ENCODE results near the gene OASL. TPM values are rescaled to one million over a fixed set of nuclear protein-coding genes. Genes with fewer than 3 reads are reported as not detected.

The OASL gene
- total RNA-seq, 4 donors from 2014 or later = 0.20 to 0.44 TPM; not detected in 2

DNA sequence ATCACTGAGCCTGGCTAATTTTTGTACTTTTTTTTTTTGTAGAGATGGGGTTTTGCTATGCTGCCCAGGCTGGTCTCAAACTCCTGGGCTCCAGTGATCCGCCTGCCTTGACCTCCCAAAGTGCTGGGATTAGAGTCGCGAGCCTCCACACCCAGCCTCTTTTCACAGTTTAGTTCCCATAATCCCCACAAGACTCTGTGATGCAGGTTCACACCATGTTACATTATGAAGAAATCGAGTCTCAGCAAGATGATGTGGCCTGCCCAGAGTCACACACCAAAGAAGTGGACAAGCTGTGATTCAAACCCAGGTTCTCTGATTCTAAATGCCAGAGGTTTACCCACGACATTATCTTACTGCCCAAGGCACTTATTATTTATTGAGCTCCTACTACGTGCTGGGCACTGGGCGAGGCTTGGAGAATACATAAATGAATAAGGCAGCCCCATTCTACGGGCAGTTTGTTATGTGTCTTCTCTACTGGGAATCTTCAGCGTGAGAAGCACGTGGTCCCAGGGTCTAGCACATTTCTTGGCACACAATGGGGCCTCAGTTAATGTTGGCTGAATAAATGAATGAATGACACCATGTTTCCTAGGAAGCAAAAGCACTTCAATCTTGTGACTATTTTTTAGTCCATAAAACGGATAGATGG lies 23.5 kb upstream of the OASL start:
- DNase-seq (ENCODE audit: low spot score in 2 of 2) = no peak
- Histone ChIP-seq H3K9me3 (no peaks in the 10 kb centered on the region), H3K4me3 (no peak overlapping the region), H3K4me1 (peaks cover 0 to 10% (median 0%) of the 10 kb centered on the region in 4 donors), H3K27ac (no peak overlapping the region), H3K36me3 (no peaks in the 10 kb centered on the region), H3K27me3 (no peaks in the 10 kb centered on the region)
- WGBS, 2 donors = 88 to 90% methylated on average over 11 of the region's 11 CpGs
- TF ChIP-seq CTCF (IDR thresholded peaks at IDR 0.05) = no peak

DNA sequence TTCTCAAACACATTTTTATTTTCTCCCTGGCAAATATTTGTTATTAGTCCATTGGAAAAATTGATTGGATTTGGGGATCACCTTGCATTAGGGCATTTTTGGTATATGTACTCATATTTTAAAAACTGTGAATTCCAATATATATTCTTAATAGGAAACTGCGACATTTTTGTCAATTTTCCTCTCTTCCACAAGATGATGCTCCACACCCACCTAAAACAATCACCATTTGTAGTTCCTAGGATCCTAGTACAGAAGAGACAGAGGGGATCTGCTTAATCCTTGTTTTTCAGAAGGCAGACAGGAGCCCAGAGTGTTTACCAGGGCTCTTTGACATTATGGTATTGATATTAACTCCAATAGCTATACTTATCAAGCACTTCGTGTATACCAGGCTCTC lies 22.8 kb upstream of the OASL start:
- 39 to 47% methylated on average over 2 of the region's 2 CpGs for WGBS, 2 donors
- Histone ChIP-seq H3K27ac (no peak overlapping the region), H3K4me3 (no peak overlapping the region), H3K4me1 (peaks cover 0 to 10% (median 0%) of the 10 kb centered on the region in 4 donors), H3K9me3 (no peaks in the 10 kb centered on the region), H3K27me3 (no peaks in the 10 kb centered on the region), H3K36me3 (no peaks in the 10 kb centered on the region)
- DNase-seq (ENCODE audit: low spot score in 2 of 2) = no peak
- TF ChIP-seq EP300 (IDR thresholded peaks at IDR 0.05) (no peak), POLR2A (IDR thresholded peaks at IDR 0.05) (no peak), CTCF (IDR thresholded peaks at IDR 0.05) (peak in 3 of 5 experiments; percentile 14 to 19 (median 15))

DNA sequence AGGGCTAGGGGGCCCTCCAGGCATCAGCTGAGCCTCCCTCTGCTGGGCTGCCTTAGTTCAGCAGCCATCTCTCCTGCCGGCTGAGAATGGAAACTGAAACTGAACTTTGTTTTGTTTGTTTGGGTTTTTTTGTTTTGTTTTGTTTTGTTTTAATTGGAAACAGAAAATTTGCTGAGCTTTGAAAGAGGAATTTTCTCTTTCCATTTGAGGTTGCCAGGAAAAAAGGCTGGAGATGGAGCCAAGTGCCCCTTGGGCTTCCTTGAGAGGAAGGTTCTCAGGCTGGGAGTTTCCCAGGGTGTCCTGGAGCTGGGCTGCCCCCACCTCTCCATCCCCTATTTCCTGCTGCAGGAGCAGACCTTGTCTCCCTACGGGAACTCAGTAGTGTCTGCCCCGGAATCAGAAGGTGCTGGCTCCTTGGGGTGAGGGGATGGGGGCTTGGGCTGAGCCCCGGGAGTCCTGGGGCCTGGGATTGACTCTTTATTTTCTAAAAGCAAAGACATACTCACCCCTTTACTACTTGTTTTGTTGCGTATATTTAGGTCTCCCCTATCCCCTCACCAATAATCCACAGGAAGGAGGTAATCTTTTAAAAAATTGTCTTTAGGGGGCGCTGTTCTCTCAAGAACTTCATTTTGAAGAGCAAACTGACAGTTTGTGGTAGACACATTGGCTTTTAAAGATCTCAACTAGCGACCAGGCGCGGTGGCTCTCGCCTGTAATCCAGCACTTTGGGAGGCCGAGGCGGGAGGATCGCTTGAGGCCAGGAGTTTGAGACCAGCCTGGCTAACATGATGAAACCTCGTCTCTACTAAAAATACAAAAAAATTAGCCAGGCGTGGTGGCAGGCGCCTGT lies 21.3 kb upstream of the OASL start:
- 43 to 50% methylated on average over 16 of the region's 16 CpGs for WGBS, 2 donors
- TF ChIP-seq EP300 (IDR thresholded peaks at IDR 0.05) (no peak), CTCF (IDR thresholded peaks at IDR 0.05) (peak in 4 of 5 experiments; percentile 48 to 58 (median 55)), POLR2A (IDR thresholded peaks at IDR 0.05) (no peak)
- peak overlapping the region; percentile 20 to 46 (median 30) for H3K4me3 ChIP-seq
- no peaks in the 10 kb centered on the region for H3K9me3 ChIP-seq
- no peak for DNase-seq (ENCODE audit: low spot score in 2 of 2)
- H3K36me3 ChIP-seq = no peaks in the 10 kb centered on the region
- peak overlapping the region; percentile 43 to 82 (median 68) for H3K27ac ChIP-seq
- H3K27me3 ChIP-seq = no peaks in the 10 kb centered on the region
- peaks cover 0 to 10% (median 0%) of the 10 kb centered on the region in 4 donors for H3K4me1 ChIP-seq

DNA sequence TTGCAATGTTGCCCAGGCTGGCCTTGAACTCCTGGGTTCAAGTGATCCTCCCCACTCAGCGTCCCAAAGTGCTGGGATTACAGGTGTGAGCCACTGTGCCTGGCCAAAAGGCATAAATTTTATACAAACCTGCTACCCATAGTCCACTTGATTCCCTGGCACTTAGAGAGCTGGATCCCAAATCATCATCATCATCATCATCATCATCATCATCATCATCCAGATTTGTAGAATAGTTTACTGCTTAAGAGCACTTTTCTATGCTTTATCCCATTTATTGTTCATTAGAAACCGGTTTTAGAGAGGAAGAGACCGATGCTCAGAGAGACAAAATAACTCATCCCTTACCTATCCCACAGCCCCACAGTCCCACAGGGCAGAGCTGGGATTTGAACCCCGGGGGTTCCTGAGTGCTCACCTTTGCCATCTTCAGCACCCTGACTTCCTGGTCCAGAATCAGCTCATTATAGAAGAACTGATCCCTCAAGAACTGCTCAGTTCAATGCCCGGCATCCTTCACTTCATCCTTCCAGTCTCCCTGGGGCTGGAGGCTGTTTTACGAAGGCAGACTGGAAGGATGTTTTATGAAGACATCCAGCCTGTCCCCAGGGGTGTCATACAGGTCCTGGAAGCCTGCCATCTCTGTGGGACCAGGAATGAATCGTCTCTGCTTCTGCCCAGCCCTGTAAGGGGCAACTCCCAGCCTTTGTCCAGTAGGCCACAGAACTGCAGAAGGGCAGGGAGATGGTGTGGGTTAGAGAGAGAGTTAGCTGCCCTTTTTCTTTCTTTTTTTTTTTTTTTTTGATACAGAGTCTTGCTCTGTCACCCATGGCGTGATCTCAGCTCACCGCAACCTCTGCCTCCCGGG lies 20.2 kb upstream of the OASL start:
- no peak overlapping the region for H3K4me3 ChIP-seq
- H3K9me3 ChIP-seq = no peaks in the 10 kb centered on the region
- H3K27ac ChIP-seq = peak overlapping the region in 2 of 4 donors; percentile 80 to 82
- DNase-seq (ENCODE audit: low spot score in 2 of 2) = no peak
- H3K36me3 ChIP-seq = no peaks in the 10 kb centered on the region
- whole genome bisulfite sequencing, 2 donors = 78% methylated on average over 10 of the region's 10 CpGs
- no peaks in the 10 kb centered on the region for H3K27me3 ChIP-seq
- TF ChIP-seq EP300 (IDR thresholded peaks at IDR 0.05) (no peak), POLR2A (IDR thresholded peaks at IDR 0.05) (no peak), CTCF (IDR thresholded peaks at IDR 0.05) (no peak)
- peaks cover 0 to 10% (median 0%) of the 10 kb centered on the region in 4 donors for H3K4me1 ChIP-seq

Measured in tibial nerve (tissue), 4 donors.